Stimulated activated CD4-positive, alpha-beta T cell treated with anti-CD3 and anti-CD28 coated beads, Interleukin-1b, Interleukin-23, amount 100 ng/mL, for 48 hours (primary cell): ENCODE measurements around the gene ANO2.
"Not testable (repeated sequence)": the region's sequence is repeated elsewhere in the genome, so short reads cannot be mapped to it uniquely, and the experiment has no call there.

Experiments
- DNase-seq: peaks from one replicate; pipeline ENCODE4 v3.0.0-alpha.2; 2020

Gene ANO2

GRCh38 chr12:5571115-5571514 is 373.9 kb downstream of the ANO2 start:
- DNase-seq = no peak

GRCh38 chr12:5570416-5570815 is 374.6 kb downstream of the ANO2 start:
- DNase-seq = no peak

GRCh38 chr12:5568325-5568981 is 376.6 kb downstream of the ANO2 start:
- no peak for DNase-seq

- DNase-seq = no peak
Observed at GRCh38 chr12:5567016-5567725, 377.9 kb downstream of the ANO2 start.

- no peak for DNase-seq
Observed at GRCh38 chr12:5565933-5566599, 379.0 kb downstream of the ANO2 start.

- DNase-seq = no peak
Observed at GRCh38 chr12:5562581-5562980, 382.5 kb downstream of the ANO2 start.

GRCh38 chr12:5561846-5562245 is 383.2 kb downstream of the ANO2 start:
- no peak for DNase-seq

GRCh38 chr12:5561057-5561456 is 384.0 kb downstream of the ANO2 start:
- no peak for DNase-seq

- no peak for DNase-seq
Observed at GRCh38 chr12:5560265-5560664, 384.8 kb downstream of the ANO2 start.

- no peak for DNase-seq
Observed at GRCh38 chr12:5557906-5558305, 387.2 kb downstream of the ANO2 start.

GRCh38 chr12:5556946-5557673 is 387.9 kb downstream of the ANO2 start:
- DNase-seq = no peak

GRCh38 chr12:5556033-5556614 is 388.9 kb downstream of the ANO2 start:
- no peak for DNase-seq

GRCh38 chr12:5554711-5555110 is 390.3 kb downstream of the ANO2 start:
- DNase-seq = no peak

- DNase-seq = no peak
Observed at GRCh38 chr12:5549011-5549410, 396.0 kb downstream of the ANO2 start.

- no peak for DNase-seq
Observed at GRCh38 chr12:5548152-5548943, 396.7 kb downstream of the ANO2 start.

- no peak for DNase-seq
Observed at GRCh38 chr12:5546616-5547015, 398.4 kb downstream of the ANO2 start.

- DNase-seq = no peak
Observed at GRCh38 chr12:5537771-5538170, 407.3 kb downstream of the ANO2 start.

GRCh38 chr12:5537026-5537615 is 407.9 kb downstream of the ANO2 start:
- DNase-seq = not testable (repeated sequence)

- no peak for DNase-seq
Observed at GRCh38 chr12:5535541-5535940, 409.5 kb downstream of the ANO2 start.

- no peak for DNase-seq
Observed at GRCh38 chr12:5534426-5535199, 410.4 kb downstream of the ANO2 start.

- no peak for DNase-seq
Observed at GRCh38 chr12:5533368-5533767, 411.7 kb downstream of the ANO2 start.
